Measurements from ENCODE around the gene SLC46A1.

Gene SLC46A1

DNA sequence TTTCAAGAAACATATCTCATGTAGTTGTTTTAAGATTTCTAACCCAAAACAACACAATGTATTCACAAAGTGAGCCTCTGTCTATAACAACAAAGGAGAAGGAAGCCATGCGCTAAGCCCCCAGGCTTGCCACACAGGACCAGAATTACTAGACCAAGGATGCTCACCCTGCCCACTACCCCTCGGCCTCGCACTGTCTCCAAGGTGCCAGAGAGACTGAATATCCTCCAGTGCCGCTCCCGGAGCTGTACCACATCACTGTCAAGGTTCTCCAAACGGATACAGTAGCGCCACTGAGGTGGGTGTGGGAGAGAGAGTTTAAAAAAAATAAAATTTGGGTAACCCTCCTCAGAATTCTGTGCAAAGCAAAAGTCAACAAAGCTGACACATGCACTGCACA, 55.7 kb downstream of the SLC46A1 start:
- no peaks in the 10 kb centered on the region for H3K79me2 ChIP-seq (ENCODE audit: low read length)
- H3K9me3 ChIP-seq (ENCODE audit: insufficient read depth, low read length) = no peaks in the 10 kb centered on the region
- no peak overlapping the region for H3K4me2 ChIP-seq (ENCODE audit: low read length)
- no peak for TF ChIP-seq CTCF (IDR thresholded peaks at IDR 0.05; ENCODE audit: low read depth, low read length)
- TF ChIP-seq EZH2phosphoT487 (IDR thresholded peaks at IDR 0.05; ENCODE audit: low read depth) = no peak
- H3K36me3 ChIP-seq (replicated peaks; ENCODE audit: low read depth, low read length) = peaks cover 77% of the 10 kb centered on the region
- H3K27ac ChIP-seq (ENCODE audit: low read length) = no peak overlapping the region
- H3K27me3 ChIP-seq (ENCODE audit: low read depth, low read length) = no peaks in the 10 kb centered on the region
- H3K9ac ChIP-seq (ENCODE audit: low read length) = no peak overlapping the region
- no peak overlapping the region for H2AFZ ChIP-seq (ENCODE audit: low read depth, low read length)
- H4K20me1 ChIP-seq (ENCODE audit: insufficient read depth, low read length) = no peaks in the 10 kb centered on the region
- H3K4me3 ChIP-seq (ENCODE audit: low read length) = no peak overlapping the region
- no peaks in the 10 kb centered on the region for H3K4me1 ChIP-seq (ENCODE audit: low read length)

- Histone ChIP-seq H4K20me1 (ENCODE audit: insufficient read depth, low read length) (no peaks in the 10 kb centered on the region), H3K27ac (ENCODE audit: low read length) (no peak overlapping the region), H3K4me1 (ENCODE audit: low read length) (no peaks in the 10 kb centered on the region), H3K4me2 (ENCODE audit: low read length) (no peak overlapping the region), H2AFZ (ENCODE audit: low read depth, low read length) (no peak overlapping the region), H3K36me3 (replicated peaks; ENCODE audit: low read depth, low read length) (peaks cover 74% of the 10 kb centered on the region), H3K79me2 (ENCODE audit: low read length) (no peaks in the 10 kb centered on the region), H3K9me3 (ENCODE audit: insufficient read depth, low read length) (no peaks in the 10 kb centered on the region), H3K27me3 (ENCODE audit: low read depth, low read length) (no peaks in the 10 kb centered on the region), H3K9ac (ENCODE audit: low read length) (no peak overlapping the region), H3K4me3 (ENCODE audit: low read length) (no peak overlapping the region)
- TF ChIP-seq CTCF (IDR thresholded peaks at IDR 0.05; ENCODE audit: low read depth, low read length) (no peak), EZH2phosphoT487 (IDR thresholded peaks at IDR 0.05; ENCODE audit: low read depth) (no peak)
These were observed 57.0 kb downstream of the SLC46A1 start for GRCh38 chr17:28348979-28349378.

- Histone ChIP-seq H3K9ac (ENCODE audit: low read length) (no peak overlapping the region), H3K27me3 (ENCODE audit: low read depth, low read length) (no peaks in the 10 kb centered on the region), H3K27ac (ENCODE audit: low read length) (no peak overlapping the region), H3K36me3 (replicated peaks; ENCODE audit: low read depth, low read length) (peaks cover 66% of the 10 kb centered on the region), H3K9me3 (ENCODE audit: insufficient read depth, low read length) (no peaks in the 10 kb centered on the region), H3K4me1 (ENCODE audit: low read length) (no peaks in the 10 kb centered on the region), H3K79me2 (ENCODE audit: low read length) (no peaks in the 10 kb centered on the region), H3K4me3 (ENCODE audit: low read length) (no peak overlapping the region), H3K4me2 (ENCODE audit: low read length) (no peak overlapping the region), H2AFZ (ENCODE audit: low read depth, low read length) (no peak overlapping the region), H4K20me1 (ENCODE audit: insufficient read depth, low read length) (no peaks in the 10 kb centered on the region)
- TF ChIP-seq EZH2phosphoT487 (IDR thresholded peaks at IDR 0.05; ENCODE audit: low read depth) = no peak
- TF ChIP-seq CTCF (IDR thresholded peaks at IDR 0.05; ENCODE audit: low read depth, low read length) = no peak
These were observed 58.6 kb downstream of the SLC46A1 start for GRCh38 chr17:28347261-28347891.

- no peaks in the 10 kb centered on the region for H3K9me3 ChIP-seq (ENCODE audit: insufficient read depth, low read length)
- peaks cover 67% of the 10 kb centered on the region for H3K36me3 ChIP-seq (replicated peaks; ENCODE audit: low read depth, low read length)
- H3K9ac ChIP-seq (ENCODE audit: low read length) = no peak overlapping the region
- no peaks in the 10 kb centered on the region for H3K4me1 ChIP-seq (ENCODE audit: low read length)
- no peaks in the 10 kb centered on the region for H3K79me2 ChIP-seq (ENCODE audit: low read length)
- no peak overlapping the region for H3K4me2 ChIP-seq (ENCODE audit: low read length)
- no peaks in the 10 kb centered on the region for H4K20me1 ChIP-seq (ENCODE audit: insufficient read depth, low read length)
- H3K4me3 ChIP-seq (ENCODE audit: low read length) = no peak overlapping the region
- no peaks in the 10 kb centered on the region for H3K27me3 ChIP-seq (ENCODE audit: low read depth, low read length)
- TF ChIP-seq CTCF (IDR thresholded peaks at IDR 0.05; ENCODE audit: low read depth, low read length) (no peak; the same call in 1 of the 2 replicates), EZH2phosphoT487 (IDR thresholded peaks at IDR 0.05; ENCODE audit: low read depth) (no peak)
- H2AFZ ChIP-seq (ENCODE audit: low read depth, low read length) = no peak overlapping the region
- H3K27ac ChIP-seq (ENCODE audit: low read length) = no peak overlapping the region
These were observed 59.2 kb downstream of the SLC46A1 start for GRCh38 chr17:28346746-28347246.
